Tibial nerve (tissue), 4 donors: ENCODE data around the gene IBA57.
A peak's percentile ranks its signal among the peaks of the same experiment; 100 is the strongest.

Source experiments
- EP300 ChIP-seq, 2 donors: sonication (generic); formaldehyde crosslinking; IDR thresholded peaks; one replicate each; pipeline ENCODE4 v1.6.1; 2017; ENCODE audit warnings: antibody characterized with exemption in 2 of 2, mild to moderate bottlenecking in 1 of 2
- POLR2A ChIP-seq, 2 donors: fragments of 450-650 bp; IDR thresholded peaks; one replicate each; pipeline ENCODE4 v1.6.1; 2017; ENCODE audit warnings: antibody characterized with exemption in 2 of 2, mild to moderate bottlenecking in 2 of 2, moderate library complexity in 2 of 2
- TF ChIP-seq, protein P1 (sequence below), 5 experiments: fragments of 200-600 bp in 3 of 5; fragments of 450-650 bp in 2 of 5; sonication (generic) in 3 of 5; IDR thresholded peaks; one replicate each; pipeline ENCODE4 v1.5.1; 2016 to 2019; ENCODE audit warnings: antibody characterized with exemption in 5 of 5, mild to moderate bottlenecking in 3 of 5, moderate library complexity in 2 of 5

DNA sequence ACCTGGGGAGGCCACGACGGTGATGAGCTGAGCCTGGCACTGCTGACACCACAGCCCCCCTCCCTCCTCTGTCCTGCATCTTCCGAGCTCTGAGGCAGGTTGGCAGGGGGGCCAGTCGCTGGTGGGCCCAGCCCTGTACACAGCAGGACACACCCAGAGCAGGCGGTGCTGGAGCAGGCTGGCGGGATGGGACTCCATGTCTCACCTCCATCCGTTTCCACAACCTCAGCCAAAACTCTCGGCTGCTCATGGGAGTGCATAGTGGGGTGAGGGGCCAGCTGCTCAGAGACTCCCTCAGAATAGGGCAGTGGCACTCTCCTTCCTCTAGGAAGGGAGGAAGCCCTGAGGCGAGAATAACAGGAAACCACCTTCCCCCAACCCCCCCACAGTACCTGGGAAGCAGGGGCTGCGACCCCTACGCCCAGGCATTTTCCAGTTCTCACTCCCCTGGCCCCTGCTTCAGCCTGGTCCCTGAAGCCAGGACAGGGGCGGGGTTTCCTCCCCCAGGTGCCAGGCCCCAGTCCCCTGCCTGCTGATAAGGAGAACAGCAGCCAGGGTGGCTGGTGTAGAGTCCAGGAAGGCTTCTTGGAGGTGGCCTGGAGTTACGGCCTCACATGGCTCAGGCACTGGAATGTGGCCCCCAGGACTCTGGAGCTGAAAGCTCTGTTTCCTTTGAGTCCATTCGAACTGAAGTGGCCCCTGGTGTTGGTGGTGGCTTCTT, 3.2 kb upstream of the IBA57 start:
- TF ChIP-seq, protein P1, sequence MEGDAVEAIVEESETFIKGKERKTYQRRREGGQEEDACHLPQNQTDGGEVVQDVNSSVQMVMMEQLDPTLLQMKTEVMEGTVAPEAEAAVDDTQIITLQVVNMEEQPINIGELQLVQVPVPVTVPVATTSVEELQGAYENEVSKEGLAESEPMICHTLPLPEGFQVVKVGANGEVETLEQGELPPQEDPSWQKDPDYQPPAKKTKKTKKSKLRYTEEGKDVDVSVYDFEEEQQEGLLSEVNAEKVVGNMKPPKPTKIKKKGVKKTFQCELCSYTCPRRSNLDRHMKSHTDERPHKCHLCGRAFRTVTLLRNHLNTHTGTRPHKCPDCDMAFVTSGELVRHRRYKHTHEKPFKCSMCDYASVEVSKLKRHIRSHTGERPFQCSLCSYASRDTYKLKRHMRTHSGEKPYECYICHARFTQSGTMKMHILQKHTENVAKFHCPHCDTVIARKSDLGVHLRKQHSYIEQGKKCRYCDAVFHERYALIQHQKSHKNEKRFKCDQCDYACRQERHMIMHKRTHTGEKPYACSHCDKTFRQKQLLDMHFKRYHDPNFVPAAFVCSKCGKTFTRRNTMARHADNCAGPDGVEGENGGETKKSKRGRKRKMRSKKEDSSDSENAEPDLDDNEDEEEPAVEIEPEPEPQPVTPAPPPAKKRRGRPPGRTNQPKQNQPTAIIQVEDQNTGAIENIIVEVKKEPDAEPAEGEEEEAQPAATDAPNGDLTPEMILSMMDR (IDR thresholded peaks at IDR 0.05): peak in 1 of 5 experiments; percentile 36
- TF ChIP-seq POLR2A (IDR thresholded peaks at IDR 0.05) (no peak), EP300 (IDR thresholded peaks at IDR 0.05) (no peak)
